Measurements from ENCODE around the gene LCK. TPM values are rescaled to one million over a fixed set of nuclear protein-coding genes. Genes with fewer than 3 reads are reported as not detected.
A peak's percentile ranks its signal among the peaks of the same experiment; 100 is the strongest.

LCK gene
- polyA plus RNA-seq (2013, experiment 1 of 2; ENCODE audit: insufficient read length): 0.14 TPM
- 0.12 TPM for polyA plus RNA-seq (2013, experiment 2 of 2; ENCODE audit: insufficient read length)

DNA sequence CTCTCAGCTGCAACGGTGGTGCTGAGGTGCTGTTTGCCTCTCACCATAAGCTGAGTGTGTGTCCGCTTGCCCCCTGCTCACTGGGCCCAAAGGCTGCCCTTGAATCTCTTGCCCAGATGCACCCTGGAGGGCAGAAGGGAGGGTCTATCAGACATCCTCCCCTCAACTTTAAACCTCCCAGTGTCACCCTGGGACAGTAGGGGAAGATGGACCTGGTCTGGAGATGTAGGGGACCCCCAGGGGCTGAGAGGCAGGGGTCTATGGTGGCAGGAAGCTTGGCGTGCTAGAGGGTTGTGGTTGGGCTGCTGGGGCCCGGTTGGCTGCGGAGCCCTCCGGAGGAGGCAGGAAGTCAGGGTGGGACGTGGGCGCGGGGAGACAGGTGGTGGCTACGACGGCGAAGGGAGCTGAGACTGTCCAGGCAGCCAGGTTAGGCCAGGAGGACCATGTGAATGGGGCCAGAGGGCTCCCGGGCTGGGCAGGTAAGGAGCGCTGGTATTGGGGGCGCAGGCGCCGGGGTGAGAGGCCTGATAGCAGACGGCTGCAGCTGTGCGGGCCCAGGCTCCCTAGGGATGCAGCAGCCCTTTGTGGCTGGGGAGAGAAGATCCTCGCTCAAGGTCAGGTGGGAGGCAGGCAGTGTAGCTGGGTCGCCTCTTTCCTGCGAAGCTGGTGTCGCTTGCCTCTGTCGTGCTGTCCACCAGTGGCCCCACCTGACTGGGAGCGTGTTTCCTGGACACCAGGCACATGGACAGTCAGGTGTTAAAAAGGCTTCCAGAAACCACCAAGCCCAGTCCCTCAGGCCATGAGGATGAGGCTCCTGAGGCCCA, at the start of gene LCK:
TSS of gene LCK (plus strand) at position 373 of the 824 bp plus-strand sequence. CDS start 23,065 bp downstream, outside the sequence.
- no peak for DNase-seq

DNA sequence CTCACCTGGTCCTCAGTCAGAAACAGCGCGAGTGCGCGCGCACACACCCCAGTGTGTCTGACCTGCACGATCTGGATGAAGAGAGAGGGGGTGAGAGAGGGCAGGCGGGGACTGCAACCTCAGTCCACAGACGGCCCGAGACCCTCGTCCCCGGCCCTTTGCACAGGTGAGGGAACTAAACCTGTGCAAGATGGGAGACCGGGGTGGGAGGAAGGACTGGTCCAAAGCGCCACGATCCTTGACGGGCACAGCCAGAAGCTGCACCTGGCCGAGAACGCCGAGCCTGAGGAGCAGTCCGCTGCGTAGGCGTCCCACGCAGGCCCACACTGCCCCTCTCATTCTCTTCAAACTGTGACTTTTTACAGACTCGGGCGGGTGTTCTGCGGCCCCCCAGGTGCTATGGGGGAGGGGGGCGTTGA, 46.1 kb upstream of the LCK start:
- DNase-seq: no peak

DNA sequence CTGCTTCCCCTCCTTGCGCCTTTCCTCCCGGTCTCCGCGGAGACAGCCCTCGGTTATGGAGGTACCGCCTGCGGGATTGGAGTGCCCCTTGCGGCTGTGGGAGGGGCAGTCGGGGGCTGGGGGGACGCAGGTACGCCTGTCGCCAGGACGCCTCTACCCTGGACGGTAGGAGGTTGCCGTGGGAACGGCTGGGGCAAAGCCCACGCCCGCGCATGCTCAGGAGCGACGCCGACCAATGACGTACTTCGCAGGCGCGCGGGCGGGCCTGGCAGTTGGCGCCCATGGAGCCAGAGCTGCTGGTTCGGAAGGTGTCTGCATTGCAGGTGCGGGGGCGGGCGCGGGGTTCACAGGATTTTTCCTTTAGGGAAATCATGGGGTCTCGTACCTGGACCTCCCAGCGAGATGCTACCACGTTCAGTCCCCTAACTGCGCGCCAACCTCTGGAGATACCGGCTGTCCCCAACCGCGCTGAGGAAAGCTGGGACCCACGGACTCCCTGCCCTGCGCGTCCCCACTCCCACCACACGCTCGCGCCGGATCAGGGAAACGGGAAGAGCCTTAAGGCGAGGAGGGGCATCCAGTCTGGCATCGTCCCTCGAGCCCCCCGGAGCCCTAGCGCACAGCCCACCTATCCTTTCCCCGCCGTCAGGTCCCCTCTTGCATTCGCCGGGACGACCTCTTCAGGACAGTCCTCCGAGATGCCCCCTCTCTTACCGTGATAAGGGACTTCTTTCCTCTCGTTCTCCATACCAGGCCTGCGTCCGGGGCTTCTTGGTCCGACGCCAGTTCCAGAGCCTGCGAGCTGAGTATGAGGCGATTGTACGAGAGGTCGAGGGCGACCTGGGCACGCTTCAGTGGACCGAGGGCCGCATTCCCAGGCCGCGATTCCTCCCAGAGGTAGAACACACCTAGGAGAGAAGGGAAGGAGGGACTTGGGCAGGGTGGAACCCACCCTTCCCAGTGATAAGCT, 45.4 kb upstream of the LCK start, which contains the start of gene IQCC:
TSS of gene IQCC (plus strand) at position 271 of the 970 bp plus-strand sequence. CDS start at position 282, 11 bp downstream.
- DNase-seq: peak; percentile 77

DNA sequence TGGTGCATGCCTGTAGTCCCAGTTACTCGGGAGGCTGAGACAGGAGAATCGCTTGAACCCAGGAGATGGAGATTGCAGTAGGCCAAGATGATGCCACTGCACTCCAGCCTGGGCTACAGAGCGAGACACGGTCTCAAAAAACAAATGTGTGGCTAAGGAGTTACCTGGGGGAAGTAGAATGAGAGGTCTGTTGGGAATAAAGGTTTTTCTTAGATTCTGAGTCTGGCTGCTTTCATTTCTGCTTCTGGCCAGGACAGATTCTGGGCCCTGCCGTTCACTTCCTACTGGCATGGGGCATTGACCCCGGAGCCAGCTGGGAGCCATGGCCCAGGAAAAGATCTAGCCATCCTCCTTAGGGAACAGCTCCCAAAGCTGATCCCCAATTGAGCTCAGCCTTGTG, 42.6 kb upstream of the LCK start:
- no peak for DNase-seq

DNA sequence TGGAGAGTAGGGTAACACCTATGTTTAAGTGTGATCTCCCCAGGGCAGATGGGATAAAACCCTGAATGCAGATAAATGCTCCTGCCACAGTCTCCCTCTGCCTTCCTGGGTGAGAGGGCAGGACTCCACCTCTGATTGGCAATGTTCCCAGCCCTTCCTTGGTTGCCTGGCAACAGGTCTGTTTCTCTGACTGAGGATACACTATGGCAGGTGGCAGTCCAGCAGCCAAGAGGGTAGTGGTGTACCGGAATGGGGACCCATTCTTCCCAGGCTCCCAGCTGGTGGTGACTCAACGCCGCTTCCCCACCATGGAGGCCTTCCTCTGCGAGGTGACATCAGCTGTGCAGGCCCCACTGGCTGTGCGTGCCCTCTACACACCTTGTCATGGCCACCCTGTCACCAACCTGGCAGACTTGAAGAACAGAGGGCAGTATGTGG, 42.2 kb upstream of the LCK start, which contains the start of gene DCDC2B:
TSS of gene DCDC2B (plus strand) at position 199 of the 438 bp plus-strand sequence. CDS start at position 204, 5 bp downstream.
- no peak for DNase-seq

DNA sequence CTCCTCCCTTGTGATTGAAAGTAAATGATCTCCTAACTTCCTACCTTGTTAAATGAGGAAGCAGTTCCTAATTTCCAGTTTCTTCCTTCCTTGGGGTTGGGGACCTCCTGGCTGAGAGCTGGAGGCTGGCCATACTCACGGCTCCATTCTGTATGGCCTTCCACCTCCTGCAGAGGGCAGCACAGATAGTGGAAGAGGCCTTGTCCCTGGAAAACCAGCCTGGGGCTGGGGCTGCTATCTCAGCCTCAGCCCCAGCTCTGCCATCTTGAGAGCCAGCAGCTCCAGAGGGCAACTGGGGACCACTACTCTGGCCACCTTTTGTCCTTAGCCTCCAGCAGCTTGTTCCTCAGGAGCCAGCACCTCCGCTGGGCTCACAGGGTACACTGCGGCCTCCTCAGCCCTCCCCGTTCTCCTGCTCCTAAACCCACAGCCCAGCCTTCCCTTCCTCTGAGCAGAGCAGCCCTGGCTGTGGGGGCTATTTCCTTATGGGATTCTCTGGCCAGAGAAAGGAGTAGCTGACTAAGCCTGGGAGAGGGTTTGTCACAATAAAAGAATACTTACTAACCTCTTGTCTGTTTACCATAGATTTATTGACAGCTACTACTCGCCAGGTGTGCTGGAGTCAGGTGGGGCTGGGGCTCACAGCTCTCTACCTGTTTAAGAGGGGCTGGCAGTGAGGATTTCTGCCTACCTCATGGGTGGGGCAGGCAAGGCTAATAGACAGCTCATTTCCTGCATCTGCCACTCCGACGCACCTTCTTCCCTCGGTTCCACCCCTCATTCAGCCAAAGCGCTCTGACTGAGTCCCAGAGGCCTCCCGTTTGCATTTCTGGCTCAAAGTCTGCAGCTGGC, 35.2 kb upstream of the LCK start:
- peak; percentile 57 for DNase-seq

DNA sequence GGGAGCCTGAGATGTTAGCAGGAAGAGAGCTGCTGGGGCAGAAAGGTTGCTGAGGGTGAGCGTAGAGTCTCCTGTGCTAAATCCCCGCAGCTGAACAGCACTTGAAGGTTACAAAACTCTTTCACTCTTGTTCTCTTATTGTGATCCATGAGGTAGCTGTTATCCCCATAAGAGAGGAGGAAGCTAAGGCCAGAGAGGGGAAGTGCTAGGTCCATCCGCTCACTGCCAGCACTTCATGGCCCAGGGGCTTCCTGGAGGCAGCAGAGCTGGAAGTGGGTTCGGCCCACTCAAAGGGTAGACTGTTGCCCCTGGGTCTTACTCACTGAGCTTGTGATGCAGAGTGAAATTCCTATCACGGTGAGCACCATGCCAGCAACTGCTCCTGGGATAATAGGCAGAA, 34.5 kb upstream of the LCK start:
- DNase-seq: no peak

DNA sequence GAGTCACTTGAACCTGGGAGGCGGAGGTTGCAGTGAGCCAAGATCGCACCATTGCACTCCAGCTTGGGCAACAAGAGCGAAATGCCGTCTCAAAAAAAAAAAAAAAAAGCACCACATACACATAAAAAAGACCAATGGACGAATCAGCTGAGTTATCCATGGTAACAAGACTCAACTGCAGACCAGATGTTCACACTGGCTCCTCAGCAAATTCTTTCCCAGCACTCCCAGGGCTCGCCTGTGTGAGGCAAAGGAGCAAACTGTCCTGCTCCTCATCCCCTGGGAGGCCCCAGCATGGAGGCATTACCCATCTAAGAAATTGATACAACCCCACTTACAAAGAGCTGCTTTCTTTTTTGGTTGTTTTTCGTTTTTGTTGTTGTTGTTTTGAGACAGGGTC, 32.0 kb upstream of the LCK start:
- peak; percentile 52 for DNase-seq

DNA sequence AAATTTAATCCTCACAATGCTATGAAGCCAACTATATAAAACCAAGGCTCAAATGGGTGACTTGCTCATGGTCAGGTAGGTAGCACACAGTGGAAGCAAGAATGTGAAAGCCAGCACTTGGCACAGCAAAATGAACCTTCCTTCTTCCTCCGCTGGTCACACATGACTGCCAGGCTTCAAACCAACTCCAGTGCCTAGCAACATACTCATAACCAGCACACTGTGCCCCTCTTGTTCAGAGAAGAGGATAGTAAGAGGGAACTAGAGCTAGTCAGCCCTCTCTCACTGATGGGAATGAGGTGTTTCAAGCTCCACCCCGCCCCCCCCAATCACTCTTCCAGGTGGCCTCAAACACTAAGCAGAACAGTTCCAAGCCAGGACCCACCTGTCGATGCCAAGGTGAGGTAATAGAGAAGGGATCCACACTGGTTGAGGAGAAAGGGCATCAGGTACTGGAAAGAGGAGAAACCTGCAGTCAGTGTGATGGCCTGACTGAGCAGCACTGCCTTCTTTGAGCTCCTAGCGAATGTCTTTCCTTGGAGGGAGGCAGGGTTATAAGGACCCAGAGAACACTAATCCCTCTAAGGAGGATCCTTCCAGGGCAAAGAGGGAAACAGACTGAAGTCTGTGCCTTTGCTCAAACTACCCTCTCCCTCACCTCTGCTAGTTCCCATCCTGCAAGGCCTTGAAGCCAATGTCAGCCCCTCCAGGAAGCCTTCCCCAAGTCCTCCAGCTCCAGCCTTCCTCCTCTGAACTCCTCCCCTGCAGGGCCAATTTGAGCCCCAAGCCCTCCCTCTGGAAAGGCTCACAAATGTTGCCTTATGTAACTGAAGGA, 30.1 kb upstream of the LCK start:
- DNase-seq: no peak

DNA sequence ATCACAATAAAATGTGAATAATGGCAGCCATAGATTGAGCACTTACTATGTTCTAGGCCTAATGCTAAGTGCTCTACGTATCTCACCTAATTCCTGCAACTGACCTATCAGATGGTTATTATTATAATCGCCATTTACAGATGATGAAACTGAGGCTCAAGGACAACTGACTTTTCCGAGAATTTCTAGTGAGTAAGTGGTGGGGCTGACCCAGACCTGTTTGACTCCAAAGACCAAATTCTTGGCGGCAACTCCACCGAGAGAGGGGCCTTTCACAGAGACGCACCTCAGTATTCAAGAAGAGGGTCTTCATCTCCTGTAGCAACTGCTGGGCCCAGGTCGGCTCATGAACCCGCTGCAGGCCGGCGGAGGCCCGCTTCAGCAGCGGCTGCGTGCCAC, 29.5 kb upstream of the LCK start:
- DNase-seq: no peak

DNA sequence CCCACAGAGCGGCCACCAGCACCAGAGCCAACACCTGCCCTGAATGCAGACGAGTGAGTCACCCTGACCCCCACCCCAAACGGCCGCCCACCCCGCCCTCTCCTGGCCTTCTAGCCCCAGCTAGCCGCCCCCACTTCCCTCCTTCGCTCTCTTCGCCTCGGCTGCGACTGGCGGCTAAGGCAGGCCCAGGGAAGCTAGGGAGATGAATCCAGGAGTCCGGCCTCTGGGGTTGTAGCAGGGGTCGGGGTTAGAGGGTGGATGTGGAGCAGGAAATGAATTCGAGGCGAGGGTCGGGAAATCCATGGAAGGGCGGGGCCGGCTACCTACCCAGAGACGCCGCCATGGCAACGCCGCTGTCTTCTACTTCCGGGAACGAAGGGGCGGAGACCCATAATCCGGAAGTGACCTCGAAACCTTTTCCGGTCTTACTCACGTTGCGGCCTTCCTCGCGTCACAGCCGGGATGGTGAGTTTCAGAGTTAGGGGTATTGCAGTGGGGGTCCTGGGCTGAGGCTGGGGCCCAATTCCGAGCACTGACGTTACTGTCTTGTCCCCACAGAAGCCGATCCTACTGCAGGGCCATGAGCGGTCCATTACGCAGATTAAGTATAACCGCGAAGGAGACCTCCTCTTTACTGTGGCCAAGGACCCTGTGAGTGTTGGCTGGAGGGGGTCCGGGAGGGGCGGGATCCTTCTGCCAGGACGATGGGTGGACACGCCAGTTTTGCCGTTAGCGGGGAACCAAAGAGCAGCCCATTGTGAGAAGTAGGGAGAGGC, 28.9 kb upstream of the LCK start, which contains the start of the genes EIF3I and TMEM234:
TSS of gene EIF3I (plus strand) at position 428 of the 776 bp plus-strand sequence. CDS start at position 463, 35 bp downstream.
TSS of gene TMEM234 (minus strand) at position 374 of the 776 bp plus-strand sequence. CDS start at position 343, 31 bp downstream.
- peak; percentile 91 for DNase-seq

DNA sequence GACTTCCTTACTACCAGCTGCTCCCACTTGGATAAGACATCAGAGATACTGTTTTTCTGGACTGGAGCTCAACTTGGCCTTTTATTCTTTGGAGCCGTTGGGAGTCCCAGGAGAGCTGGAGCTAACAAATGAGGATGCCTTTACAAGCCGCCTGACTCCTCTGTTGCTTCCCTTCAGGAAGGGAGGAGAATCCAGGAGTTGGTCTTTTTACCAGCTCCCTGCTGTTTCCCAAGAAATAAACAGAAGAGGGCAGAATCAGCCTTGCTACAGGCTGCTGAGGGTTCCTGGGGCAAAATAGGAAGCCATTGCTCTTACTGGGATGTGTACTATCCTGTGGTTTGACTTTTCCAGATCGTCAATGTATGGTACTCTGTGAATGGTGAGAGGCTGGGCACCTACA, 27.4 kb upstream of the LCK start:
- DNase-seq: no peak

DNA sequence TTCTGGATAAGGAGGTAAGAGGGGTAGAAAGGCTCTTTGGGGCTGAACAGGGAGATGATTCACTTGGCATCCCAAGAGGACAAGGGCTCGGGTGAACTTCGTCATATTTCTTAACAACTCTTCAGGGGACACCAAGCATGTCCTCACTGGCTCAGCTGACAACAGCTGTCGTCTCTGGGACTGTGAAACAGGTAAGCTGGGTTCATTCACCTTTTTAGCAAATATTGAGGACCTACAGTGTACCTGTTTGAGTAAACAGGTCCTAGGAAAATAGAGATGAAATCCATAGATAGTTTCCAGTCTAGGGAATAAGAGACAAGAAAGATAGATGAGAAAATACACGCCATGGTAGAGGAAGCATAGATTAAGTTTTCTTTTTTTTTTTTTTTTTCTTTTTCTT, 26.8 kb upstream of the LCK start:
- DNase-seq: no peak

DNA sequence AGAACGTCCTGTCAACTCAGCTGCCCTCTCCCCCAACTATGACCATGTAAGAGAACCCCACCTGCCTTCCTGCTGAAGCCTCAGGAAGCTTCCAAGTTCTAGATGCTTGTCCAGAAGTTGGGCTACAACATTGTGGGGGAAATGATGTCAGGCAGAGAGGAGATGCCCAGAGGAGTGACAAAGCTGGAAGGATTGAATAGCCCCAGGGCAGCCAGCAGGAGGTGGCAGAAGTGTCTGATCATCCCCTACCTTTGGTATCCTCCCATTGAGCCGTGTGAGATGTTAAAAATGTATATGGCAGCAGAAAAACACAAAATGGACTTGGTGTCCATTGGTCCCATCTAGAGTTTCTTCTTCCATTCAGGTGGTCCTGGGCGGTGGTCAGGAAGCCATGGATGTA, 22.3 kb upstream of the LCK start:
- no peak for DNase-seq

DNA sequence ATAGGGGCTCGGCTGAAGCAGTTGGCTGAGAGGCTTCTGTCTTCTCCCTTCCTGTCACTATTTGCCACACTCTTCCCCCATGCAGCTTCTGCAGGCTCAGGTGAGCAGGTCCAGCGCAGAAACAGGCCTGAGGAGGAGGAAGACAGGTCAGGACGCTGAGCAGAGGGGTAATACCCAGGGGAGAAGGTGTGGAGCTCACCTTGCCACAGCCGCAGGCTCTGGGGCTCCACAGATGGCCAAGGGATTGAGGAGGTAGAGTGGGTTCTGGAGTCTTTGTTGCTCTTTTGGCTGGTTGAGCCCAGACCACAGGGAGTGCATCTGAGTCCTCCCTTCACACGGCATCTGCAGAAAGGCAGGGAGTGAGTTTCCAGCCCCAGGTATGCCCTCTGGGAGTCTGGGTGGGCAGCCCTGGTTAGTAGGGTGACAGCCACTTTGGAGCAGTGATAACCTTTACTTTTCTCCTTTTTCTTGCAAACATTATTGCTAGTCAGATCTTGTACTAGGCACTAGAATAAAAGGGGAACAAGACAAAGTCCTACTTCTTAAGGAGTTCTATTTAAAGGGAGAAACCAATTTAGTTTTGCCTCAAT, 19.1 kb upstream of the LCK start:
- no peak for DNase-seq

DNA sequence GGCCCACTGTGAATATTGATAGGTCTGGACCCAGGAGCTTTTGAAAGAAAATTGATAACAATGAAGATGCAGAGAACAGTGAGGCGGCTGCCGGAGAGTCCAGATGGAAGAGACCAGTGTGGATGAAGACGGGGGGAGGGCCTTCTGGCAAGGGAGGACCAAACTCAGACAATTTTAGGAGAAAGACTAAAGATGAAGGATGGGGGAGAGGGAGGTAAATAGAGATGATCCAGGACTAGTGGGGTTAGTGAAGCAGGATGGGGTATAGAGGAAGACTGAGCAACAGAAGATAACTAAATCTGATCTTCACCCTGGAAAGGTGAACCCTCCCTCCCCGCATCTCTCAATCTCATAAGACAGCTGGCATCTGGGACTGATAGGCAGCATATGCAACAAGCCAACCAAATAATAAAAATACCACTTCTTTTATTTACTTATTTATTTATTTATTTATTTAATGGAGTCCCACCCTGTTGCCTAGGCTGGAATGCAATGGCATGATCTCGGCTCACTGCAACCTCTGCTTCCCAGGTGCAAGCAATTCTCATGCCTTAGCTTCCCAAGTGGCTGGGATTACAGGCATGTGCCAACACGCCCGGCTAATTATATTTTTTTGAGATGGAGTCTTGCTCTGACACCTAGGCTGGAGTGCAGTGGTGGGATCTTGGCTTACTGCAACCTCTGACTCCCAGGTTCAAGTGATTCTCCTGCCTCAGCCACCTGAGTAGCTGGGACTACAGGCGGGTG, 18.3 kb upstream of the LCK start:
- DNase-seq: no peak

DNA sequence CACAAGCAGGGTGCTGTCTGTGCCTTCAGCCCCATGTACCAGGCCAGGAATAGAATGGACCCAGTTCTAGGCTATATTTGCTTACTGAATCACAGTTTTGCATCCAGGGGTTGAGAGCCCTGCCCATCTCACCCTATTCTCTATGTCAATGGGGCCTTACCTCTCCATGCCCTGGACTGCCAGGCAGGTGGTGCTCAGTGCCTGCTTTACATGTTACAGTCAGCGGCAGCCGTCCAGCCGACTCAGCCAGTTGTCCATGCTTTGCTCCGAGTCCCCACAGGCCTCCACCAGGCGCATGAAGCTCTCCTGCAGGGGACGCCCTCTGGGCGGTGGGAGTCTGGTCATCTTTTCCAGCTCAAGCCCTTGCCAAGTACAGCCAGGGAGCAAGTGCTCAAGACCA, 16.3 kb upstream of the LCK start:
- DNase-seq: no peak

DNA sequence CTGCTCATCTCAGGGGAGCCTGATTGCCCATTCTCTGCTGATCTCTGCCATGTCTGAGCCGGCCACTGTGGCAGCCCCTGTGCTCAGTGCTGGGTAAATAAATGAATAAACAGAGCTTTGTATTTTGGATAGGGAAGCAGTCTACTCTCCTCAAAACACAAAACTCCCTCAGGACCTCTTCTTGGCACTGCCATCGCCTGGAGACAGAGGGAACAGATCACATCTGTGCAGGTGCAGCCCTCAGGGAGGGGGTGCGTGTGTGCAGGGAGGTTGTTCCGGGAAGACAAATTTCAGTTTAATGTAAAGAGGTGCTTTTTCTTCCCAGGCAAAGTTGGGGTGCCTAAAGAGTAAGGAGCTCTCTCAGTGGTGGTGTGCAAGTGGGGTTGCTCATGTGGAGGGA, 11.7 kb upstream of the LCK start:
- DNase-seq: no peak

DNA sequence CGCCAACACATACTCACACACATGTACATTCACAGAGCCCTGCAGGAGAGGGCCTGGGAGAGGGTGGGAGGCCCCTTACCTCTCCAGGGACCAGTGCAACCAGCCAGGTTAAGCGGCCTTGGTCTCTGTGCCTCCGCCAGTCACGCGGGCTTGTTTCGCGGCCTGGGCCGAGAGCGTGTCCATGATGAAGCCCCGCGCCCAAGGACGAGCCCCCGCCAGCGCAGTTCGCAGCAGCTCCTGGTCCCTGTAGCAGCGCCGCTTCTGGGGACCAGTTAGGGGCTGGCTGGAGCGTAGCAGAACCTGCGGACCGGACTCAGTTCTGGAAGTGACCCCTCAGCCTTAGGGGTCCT, 11.3 kb upstream of the LCK start:
- no peak for DNase-seq

All from fibroblast of skin of abdomen (primary cell).